Body of pancreas (tissue), 4 donors: ENCODE data around the gene DRC7. TPM values are rescaled to one million over a fixed set of nuclear protein-coding genes. Genes with fewer than 3 reads are reported as not detected.

Source experiments
- ATAC-seq: fragments of 150-250 bp; one replicate; pipeline ENCODE4 v1.9.1; 2016
- DNase-seq, 4 donors: peaks; one replicate each; pipeline ENCODE4 v3.0.0-alpha.2; 2019
- H3K27ac ChIP-seq, 4 donors: fragments of 200-600 bp; sonication (generic); 1 replicate in 3 of 4; 2 replicates in 1 of 4; pipeline versions ENCODE4 v1.5.1 to v1.6.1; 2016 to 2019; ENCODE audit warnings: mild to moderate bottlenecking in 1 of 4, mixed read lengths in 1 of 4, moderate library complexity in 1 of 4
- H3K27me3 ChIP-seq, 2 donors: fragments of 200-600 bp; sonication (generic); one replicate each; pipeline ENCODE4 v1.6.0; 2016; ENCODE audit warnings: mild to moderate bottlenecking in 1 of 2
- H3K36me3 ChIP-seq, 2 donors: fragments of 200-600 bp; sonication (generic); replicated peaks in 1 of 2; 2 replicates each; pipeline ENCODE4 v1.5.1; 2016; ENCODE audit warnings: low read depth in 2 of 2; ENCODE audit not compliant: insufficient read depth in 1 of 2
- H3K4me1 ChIP-seq: fragments of 200-600 bp; sonication (generic); one replicate; pipeline ENCODE4 v1.6.0; 2016
- H3K4me3 ChIP-seq, 2 donors: fragments of 200-600 bp; sonication (generic); 1 replicate in 1 of 2; 2 replicates in 1 of 2; pipeline ENCODE4 v1.5.1; 2016 to 2019
- H3K9me3 ChIP-seq, 3 donors: fragments of 200-600 bp; sonication (generic); 1 replicate in 2 of 3; 2 replicates in 1 of 3; pipeline ENCODE4 v1.5.1; 2016
- CTCF ChIP-seq, 7 experiments: fragments of 450-650 bp in 4 of 7; fragments of 200-600 bp in 3 of 7; sonication (generic) in 3 of 7; IDR thresholded peaks; one replicate each; pipeline ENCODE4 v1.5.1; 2016 to 2019; ENCODE audit warnings: antibody characterized with exemption in 7 of 7
- POLR2A ChIP-seq, 3 donors: fragments of 450-650 bp; IDR thresholded peaks; one replicate each; pipeline ENCODE4 v1.6.1; 2016; ENCODE audit warnings: antibody characterized with exemption in 3 of 3, mild to moderate bottlenecking in 2 of 3
- WGBS, 2 donors: methylation state at CpG; one replicate each; pipeline ENCODE4 v1.1.5; 2017; 5-methylcytosine and 5-hydroxymethylcytosine counted together
- intact Hi-C: fragments of 100-400 bp; cut with DNase I; formaldehyde crosslinking; loops from one replicate; pipeline ENCODE4 v1.15.1; 2023
- total RNA-seq, 2 donors: library from RNA; depleted of rRNA; stranded (reverse); fragments of >200 nt; gene quantifications; one replicate each; pipeline ENCODE4 v1.1.0, GENCODE V29; 2016

DRC7 gene
- total RNA-seq, 2 donors from 2014 or later, result 1.3 TPM; not detected in 1

- TF ChIP-seq CTCF (IDR thresholded peaks at IDR 0.05) (no peak), POLR2A (IDR thresholded peaks at IDR 0.05) (no peak)
Measured at GRCh38 chr16:57754354-57755060, 59.9 kb downstream of the DRC7 start.

GRCh38 chr16:57755061-57755684, 60.6 kb downstream of the DRC7 start:
- H3K4me1 ChIP-seq, result peaks cover 8% of the 10 kb centered on the region
- no peak overlapping the region for H3K4me3 ChIP-seq
- no peaks in the 10 kb centered on the region for H3K27me3 ChIP-seq
- no peaks in the 10 kb centered on the region for H3K9me3 ChIP-seq
- WGBS, 2 donors, result 82 to 84% methylated on average over 6 to 22 of the region's 24 CpGs
- peaks cover 0 to 3% of the 10 kb centered on the region in 2 donors for H3K36me3 ChIP-seq
- ATAC-seq (no peak), DNase-seq (peak in 1 of 4 donors; percentile 5)
- no peak for TF ChIP-seq CTCF (IDR thresholded peaks at IDR 0.05)
- TF ChIP-seq POLR2A (IDR thresholded peaks at IDR 0.05), result no peak
- intact Hi-C loops, result loop anchor here (10.0 kb wide), 1 partner anchor 240 kb away; no protein-coding TSS in a partner anchor
- no peak overlapping the region for H3K27ac ChIP-seq

More at GRCh38 chr16:57754354-57755060, 59.9 kb downstream of the DRC7 start:
- Histone ChIP-seq H3K36me3 (peaks cover 0 to 2% of the 10 kb centered on the region in 2 donors), H3K27ac (no peak overlapping the region), H3K9me3 (no peaks in the 10 kb centered on the region), H3K27me3 (no peaks in the 10 kb centered on the region), H3K4me1 (peaks cover 8% of the 10 kb centered on the region), H3K4me3 (no peak overlapping the region)
- ATAC-seq (no peak), DNase-seq (no peak)
- 76 to 81% methylated on average over 9 of the region's 9 CpGs for WGBS, 2 donors
- intact Hi-C loops, result loop anchor here (5.0 to 10.0 kb wide), 2 partner anchors 103 to 240 kb away; no protein-coding TSS in a partner anchor

- 71 to 78% methylated on average over 17 to 18 of the region's 18 CpGs for WGBS, 2 donors
- H3K4me1 ChIP-seq, result peaks cover 8% of the 10 kb centered on the region
- H3K27me3 ChIP-seq, result no peaks in the 10 kb centered on the region
- H3K4me3 ChIP-seq, result no peak overlapping the region
- H3K9me3 ChIP-seq, result no peaks in the 10 kb centered on the region
- TF ChIP-seq POLR2A (IDR thresholded peaks at IDR 0.05), result no peak
- TF ChIP-seq CTCF (IDR thresholded peaks at IDR 0.05), result no peak
- peaks cover 0 to 5% of the 10 kb centered on the region in 2 donors for H3K36me3 ChIP-seq
- ATAC-seq (no peak), DNase-seq (peak in 1 of 4 donors; percentile 6)
- intact Hi-C loops, result loop anchor here (10.0 kb wide), 1 partner anchor 239 kb away; no protein-coding TSS in a partner anchor
- no peak overlapping the region for H3K27ac ChIP-seq
Measured at GRCh38 chr16:57755726-57756423, 61.3 kb downstream of the DRC7 start.

GRCh38 chr16:57756424-57757325, 62.1 kb downstream of the DRC7 start:
- H3K36me3 ChIP-seq, result peaks cover 0 to 8% of the 10 kb centered on the region in 2 donors
- ATAC-seq, result no peak
- TF ChIP-seq POLR2A (IDR thresholded peaks at IDR 0.05), result no peak
- no peak for TF ChIP-seq CTCF (IDR thresholded peaks at IDR 0.05)

More at GRCh38 chr16:57756424-57757325, 62.1 kb downstream of the DRC7 start:
- 50 to 79% methylated on average over 4 to 14 of the region's 15 CpGs for WGBS, 2 donors
- no peaks in the 10 kb centered on the region for H3K27me3 ChIP-seq
- H3K9me3 ChIP-seq, result no peaks in the 10 kb centered on the region
- peaks cover 8% of the 10 kb centered on the region for H3K4me1 ChIP-seq
- intact Hi-C loops, result loop anchor here (10.0 kb wide), 1 partner anchor 238 kb away; no protein-coding TSS in a partner anchor
- DNase-seq, result peak in 1 of 4 donors; percentile 6
- H3K27ac ChIP-seq, result peak overlapping the region in 2 of 4 donors; percentile 7 to 44
- no peak overlapping the region for H3K4me3 ChIP-seq
